OCI-LY7 (cell line): Measurements from ENCODE around the gene SLC30A1. TPM values are rescaled to one million over a fixed set of nuclear protein-coding genes. Genes with fewer than 3 reads are reported as not detected.

Experiments
- BruUV-seq: library from RNA; stranded (reverse); fragments of 400-500 nt; replicated peaks from 2 replicates; lab custom pipeline; 2021; lab: Mats Ljungman, UMichigan
- CTCF ChIA-PET: fragments of 300-600 bp; sonication (Branson Sonifier 250); formaldehyde crosslinking; loops from one replicate; lab custom pipeline; 2022; ENCODE audit warnings: antibody characterized with exemption; ENCODE audit not compliant: unreplicated experiment; lab: Charles Lee
- POLR2A ChIA-PET: fragments of 300-600 bp; sonication (Branson Sonifier 250); formaldehyde crosslinking; loops from one replicate; lab custom pipeline; 2022; ENCODE audit warnings: antibody characterized with exemption; lab: Charles Lee
- DNase-seq: peaks from one replicate; pipeline ENCODE4 v3.0.0-alpha.2; 2015; ENCODE audit warnings: low spot score
- H2AFZ ChIP-seq: fragments of 200-600 bp; sonication (generic), shearing (Covaris generic); 2 replicates; pipeline ENCODE4 v1.6.1; 2014; ENCODE audit warnings: mild to moderate bottlenecking, antibody characterized with exemption, low read length, moderate library complexity
- H3K27ac ChIP-seq: fragments of 200-600 bp; sonication (generic); 2 replicates; pipeline ENCODE4 v1.5.1; 2014; ENCODE audit warnings: mixed run types, low read depth, mild to moderate bottlenecking, moderate library complexity, low read length, inconsistent platforms; ENCODE audit not compliant: poor library complexity, severe bottlenecking
- H3K36me3 ChIP-seq: fragments of 200-600 bp; sonication (generic); 2 replicates; pipeline ENCODE4 v1.6.1; 2014; ENCODE audit warnings: mild to moderate bottlenecking, antibody characterized with exemption, low read length, moderate library complexity, mixed read lengths; ENCODE audit not compliant: insufficient read depth
- H3K4me1 ChIP-seq: fragments of 200-600 bp; sonication (generic); 2 replicates; pipeline ENCODE4 v1.5.1; 2014; ENCODE audit warnings: mild to moderate bottlenecking, low read length; ENCODE audit not compliant: insufficient read depth, poor library complexity, severe bottlenecking
- H3K4me2 ChIP-seq: fragments of 200-600 bp; sonication (generic); 2 replicates; pipeline ENCODE4 v1.6.1; 2014; ENCODE audit warnings: mild to moderate bottlenecking, low read length
- H3K4me3 ChIP-seq: fragments of 200-600 bp; sonication (generic); 2 replicates; pipeline ENCODE4 v1.5.1; 2014; ENCODE audit warnings: mild to moderate bottlenecking, low read depth, low read length; ENCODE audit not compliant: poor library complexity, severe bottlenecking
- H3K79me2 ChIP-seq: fragments of 200-600 bp; sonication (generic); 2 replicates; pipeline ENCODE4 v1.6.1; 2016; ENCODE audit warnings: low read depth, mild to moderate bottlenecking, low read length, moderate library complexity, mixed read lengths; ENCODE audit not compliant: insufficient read depth
- H3K9me2 ChIP-seq: fragments of 200-600 bp; sonication (generic); 2 replicates; pipeline ENCODE4 v1.6.1; 2016; ENCODE audit warnings: mild to moderate bottlenecking, low read length, mixed read lengths; ENCODE audit not compliant: insufficient read depth
- H3K9me3 ChIP-seq: fragments of 200-600 bp; sonication (generic); 2 replicates; pipeline ENCODE4 v1.6.1; 2014; ENCODE audit warnings: mild to moderate bottlenecking, mixed run types, low read length, mixed read lengths
- H4K20me1 ChIP-seq: fragments of 200-600 bp; sonication (generic); 2 replicates; pipeline ENCODE4 v1.6.1; 2014; ENCODE audit warnings: mild to moderate bottlenecking, antibody characterized with exemption, low read length, moderate library complexity, mixed read lengths; ENCODE audit not compliant: insufficient read depth
- EZH2phosphoT487 ChIP-seq: fragments of 200-600 bp; sonication (generic); IDR thresholded peaks from 2 replicates; pipeline ENCODE4 v1.6.1; 2018; ENCODE audit warnings: low read depth, borderline replicate concordance, mild to moderate bottlenecking, mixed run types, antibody characterized with exemption, low read length, moderate library complexity, mixed read lengths
- intact Hi-C: fragments of 100-400 bp; cut with micrococcal nuclease; formaldehyde crosslinking; loops from one replicate; pipeline ENCODE4 v1.10.0; 2022; ENCODE audit not compliant: unreplicated experiment
- total RNA-seq, 2 experiments: library from RNA; depleted of rRNA in 1 of 2; stranded (reverse); fragments of >200 nt in 1 of 2; shearing (Covaris generic) in 1 of 2; gene quantifications; 2 replicates each; pipeline ENCODE4 v1.2.3, GENCODE V29; 2014 to 2022
- TF ChIP-seq, protein P1 (sequence below): fragments of 200-600 bp; sonication (generic); conservative IDR thresholded peaks from 2 replicates; pipeline ENCODE4 v1.5.1; 2014; ENCODE audit warnings: mild to moderate bottlenecking, antibody characterized with exemption, low read length, moderate library complexity, mixed read lengths

SLC30A1 gene
- total RNA-seq, 2 experiments from 2014 or later: 6.1 to 7.9 TPM

DNA sequence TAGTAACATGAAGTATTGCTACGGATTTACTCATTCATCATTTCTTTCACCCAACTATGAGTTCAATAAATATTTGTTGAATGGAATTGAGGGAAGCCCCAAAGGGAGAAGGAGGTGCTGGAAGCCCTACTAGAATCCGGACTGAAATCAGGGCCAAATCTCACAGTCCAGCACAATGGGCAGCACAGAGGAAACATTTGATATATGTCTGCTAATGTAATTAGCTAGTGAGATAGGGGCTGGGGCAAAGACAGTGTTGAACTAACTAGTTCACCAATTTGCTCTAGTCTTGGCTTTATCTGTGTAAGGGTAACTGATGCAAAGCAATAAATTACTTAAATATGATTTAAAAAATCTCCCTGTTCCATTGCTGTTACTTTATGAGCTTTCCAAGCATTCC is 26.1 kb upstream of the SLC30A1 start:
- no peak overlapping the region for H2AFZ ChIP-seq
- H4K20me1 ChIP-seq: no peaks in the 10 kb centered on the region
- H3K79me2 ChIP-seq: no peaks in the 10 kb centered on the region
- ChIA-PET POLR2A (interaction anchor here (0.6 kb wide), 1 partner anchor 16 kb away, joined by 3 read pairs; no protein-coding TSS in a partner anchor), CTCF (no interaction called here)
- H3K4me2 ChIP-seq: no peak overlapping the region
- H3K4me1 ChIP-seq: peaks cover 11% of the 10 kb centered on the region
- H3K36me3 ChIP-seq: no peaks in the 10 kb centered on the region
- no TSS peak for BruUV-seq
- no peak overlapping the region for H3K27ac ChIP-seq
- TF ChIP-seq, protein P1, sequence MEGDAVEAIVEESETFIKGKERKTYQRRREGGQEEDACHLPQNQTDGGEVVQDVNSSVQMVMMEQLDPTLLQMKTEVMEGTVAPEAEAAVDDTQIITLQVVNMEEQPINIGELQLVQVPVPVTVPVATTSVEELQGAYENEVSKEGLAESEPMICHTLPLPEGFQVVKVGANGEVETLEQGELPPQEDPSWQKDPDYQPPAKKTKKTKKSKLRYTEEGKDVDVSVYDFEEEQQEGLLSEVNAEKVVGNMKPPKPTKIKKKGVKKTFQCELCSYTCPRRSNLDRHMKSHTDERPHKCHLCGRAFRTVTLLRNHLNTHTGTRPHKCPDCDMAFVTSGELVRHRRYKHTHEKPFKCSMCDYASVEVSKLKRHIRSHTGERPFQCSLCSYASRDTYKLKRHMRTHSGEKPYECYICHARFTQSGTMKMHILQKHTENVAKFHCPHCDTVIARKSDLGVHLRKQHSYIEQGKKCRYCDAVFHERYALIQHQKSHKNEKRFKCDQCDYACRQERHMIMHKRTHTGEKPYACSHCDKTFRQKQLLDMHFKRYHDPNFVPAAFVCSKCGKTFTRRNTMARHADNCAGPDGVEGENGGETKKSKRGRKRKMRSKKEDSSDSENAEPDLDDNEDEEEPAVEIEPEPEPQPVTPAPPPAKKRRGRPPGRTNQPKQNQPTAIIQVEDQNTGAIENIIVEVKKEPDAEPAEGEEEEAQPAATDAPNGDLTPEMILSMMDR: no peak
- no peak for TF ChIP-seq EZH2phosphoT487
- no peaks in the 10 kb centered on the region for H3K9me2 ChIP-seq
- DNase-seq: no peak
- no peak overlapping the region for H3K4me3 ChIP-seq
- intact Hi-C loops: no loop called here
- no peaks in the 10 kb centered on the region for H3K9me3 ChIP-seq

DNA sequence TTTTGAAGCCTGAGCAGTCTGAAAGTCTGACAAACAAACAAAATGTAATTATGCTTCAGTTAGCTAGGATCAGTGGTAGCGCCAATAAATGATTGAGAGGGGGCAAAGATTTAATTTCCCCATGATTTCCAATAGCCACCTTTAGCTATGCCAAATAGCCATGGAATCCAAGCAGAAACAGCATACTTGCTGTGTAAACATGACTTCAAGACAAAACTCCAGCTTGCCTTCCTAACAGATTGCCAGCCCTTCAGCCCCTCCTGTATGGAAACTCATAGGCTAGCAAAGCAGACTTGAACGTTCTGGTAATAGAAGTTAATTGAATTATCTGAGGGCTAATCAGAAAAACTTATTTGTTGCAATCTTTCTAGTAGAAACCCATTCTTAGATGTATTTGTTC is 25.6 kb upstream of the SLC30A1 start:
- CTCF ChIA-PET: no interaction called here
- POLR2A ChIA-PET: interaction anchor here (0.6 kb wide), 1 partner anchor 16 kb away, joined by 3 read pairs; no protein-coding TSS in a partner anchor
- Histone ChIP-seq H3K4me3 (no peak overlapping the region), H3K79me2 (no peaks in the 10 kb centered on the region), H3K9me3 (no peaks in the 10 kb centered on the region), H4K20me1 (no peaks in the 10 kb centered on the region), H3K27ac (no peak overlapping the region), H3K36me3 (no peaks in the 10 kb centered on the region), H3K4me2 (no peak overlapping the region), H3K9me2 (no peaks in the 10 kb centered on the region), H3K4me1 (peaks cover 11% of the 10 kb centered on the region), H2AFZ (no peak overlapping the region)
- intact Hi-C loops: no loop called here
- no TSS peak for BruUV-seq
- DNase-seq: no peak
- TF ChIP-seq EZH2phosphoT487: no peak
- TF ChIP-seq, protein P1: no peak

DNA sequence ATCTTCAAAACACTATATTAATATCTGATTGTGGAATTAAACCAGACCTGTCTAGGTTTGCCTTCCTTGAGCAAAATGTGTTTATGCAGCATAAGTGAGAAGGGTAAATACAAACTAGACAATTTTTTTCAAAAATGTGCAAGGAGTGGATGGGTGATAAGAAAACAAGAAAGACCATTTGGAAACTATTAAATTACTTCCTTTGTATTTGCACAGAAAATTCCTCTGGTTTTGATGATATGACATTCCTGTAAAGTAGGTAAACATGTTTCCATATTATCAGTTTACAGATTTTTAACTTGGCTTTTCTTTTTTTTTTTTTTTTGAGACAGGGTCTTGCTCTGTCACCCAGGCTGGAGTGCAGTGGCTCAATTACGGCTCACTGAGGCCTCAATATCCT is 24.8 kb upstream of the SLC30A1 start:
- Histone ChIP-seq H2AFZ (no peak overlapping the region), H3K4me1 (peaks cover 11% of the 10 kb centered on the region), H4K20me1 (no peaks in the 10 kb centered on the region), H3K4me3 (no peak overlapping the region), H3K79me2 (no peaks in the 10 kb centered on the region), H3K4me2 (no peak overlapping the region), H3K9me3 (no peaks in the 10 kb centered on the region), H3K27ac (no peak overlapping the region), H3K9me2 (no peaks in the 10 kb centered on the region), H3K36me3 (no peaks in the 10 kb centered on the region)
- CTCF ChIA-PET: no interaction called here
- BruUV-seq: no TSS peak
- DNase-seq: no peak
- intact Hi-C loops: no loop called here
- POLR2A ChIA-PET: interaction anchor here (1.2 kb wide), 1 partner anchor 30 kb away, joined by 4 read pairs; no protein-coding TSS in a partner anchor
- TF ChIP-seq, protein P1: no peak
- TF ChIP-seq EZH2phosphoT487: no peak
